ENCODE results near the gene MISP.

Gene MISP

DNA sequence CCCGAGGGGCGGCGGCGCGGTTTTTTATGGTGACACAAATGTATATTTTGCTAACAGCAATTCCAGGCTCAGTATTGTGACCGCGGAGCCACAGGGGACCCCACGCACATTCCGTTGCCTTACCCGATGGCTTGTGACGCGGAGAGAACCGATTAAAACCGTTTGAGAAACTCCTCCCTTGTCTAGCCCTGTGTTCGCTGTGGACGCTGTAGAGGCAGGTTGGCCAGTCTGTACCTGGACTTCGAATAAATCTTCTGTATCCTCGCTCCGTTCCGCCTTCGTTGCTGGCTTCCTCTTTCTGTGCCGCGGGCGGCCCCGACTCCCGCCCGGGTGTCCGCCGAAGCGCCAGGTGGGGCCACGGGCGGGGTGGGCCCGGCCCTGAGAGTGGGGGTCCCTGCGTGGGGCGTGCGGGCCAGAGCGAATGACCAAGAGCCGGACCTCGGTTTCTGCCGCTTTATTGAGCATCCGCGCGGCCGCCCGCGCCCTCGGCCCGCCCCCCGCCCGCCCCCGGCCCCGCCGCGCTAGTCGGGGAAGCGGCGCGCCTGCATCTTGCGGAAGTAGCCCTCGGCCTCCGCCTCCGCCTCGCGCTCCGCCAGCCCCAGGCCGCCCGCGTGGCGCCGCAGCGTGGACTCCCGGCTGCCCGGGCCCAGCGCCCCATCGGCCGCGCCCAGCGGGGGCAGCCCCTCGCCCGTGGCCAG lies 61.3 kb downstream of the MISP start:
- DNase-seq: no peak

- DNase-seq: no peak
Observed at GRCh38 chr19:812747-813218, 61.9 kb downstream of the MISP start.

GRCh38 chr19:813219-814151 lies 62.6 kb downstream of the MISP start:
- DNase-seq: no peak
